ENCODE data around the gene ELP2. TPM values are rescaled to one million over a fixed set of nuclear protein-coding genes. Genes with fewer than 3 reads are reported as not detected.

ELP2 gene
- total and polyA plus RNA-seq, 2 donors (not counting 3 experiments of a cell fraction or from before 2014, with no cell fraction given) = 37.8 to 90.5 TPM

- H2AFZ ChIP-seq (ENCODE audit: low read depth, low read length) = no peak overlapping the region
- H3K27me3 ChIP-seq (ENCODE audit: control insufficient read depth in 2 of 2, insufficient read depth in 2 of 2, low read length in 2 of 2) = no peaks in the 10 kb centered on the region
- intact Hi-C loops (cut with micrococcal nuclease) = no loop called here
- no peaks in the 10 kb centered on the region for H3K79me2 ChIP-seq (ENCODE audit: control insufficient read depth, insufficient read depth, low read length)
- peaks cover 14 to 16% of the 10 kb centered on the region in 2 experiments for H3K36me3 ChIP-seq (ENCODE audit: control insufficient read depth in 2 of 2, extremely low read depth in 1 of 2, insufficient read depth in 2 of 2, low read length in 2 of 2)
- no peak overlapping the region for H3K4me2 ChIP-seq (ENCODE audit: insufficient read depth, low read length)
- H3K4me3 ChIP-seq (replicated peaks in 1 of 3; ENCODE audit: insufficient read depth in 1 of 3, low read depth in 1 of 3, low read length in 3 of 3) = no peak overlapping the region
- no peak for DNase-seq (ENCODE audit: low read depth, low spot score)
- H3K9ac ChIP-seq (replicated peaks; ENCODE audit: extremely low read depth, insufficient read depth, low read length) = no peak overlapping the region
- no peak for FAIRE-seq
- TF ChIP-seq MAX (IDR thresholded peaks at IDR 0.05; ENCODE audit: insufficient read depth, insufficient read length) (no peak), POLR2AphosphoS5 (IDR thresholded peaks at IDR 0.05; ENCODE audit: insufficient read depth, low read depth, low read length) (no peak), GATA2 (IDR thresholded peaks at IDR 0.05; ENCODE audit: insufficient read depth, insufficient read length, low read depth, low read length) (no peak), JUN (IDR thresholded peaks at IDR 0.05; ENCODE audit: borderline replicate concordance, insufficient read depth, insufficient read length, low read depth) (no peak), MYC (IDR thresholded peaks at IDR 0.05; ENCODE audit: low read depth, low read length) (no peak)
- POLR2A ChIA-PET = no interaction called here
- dilution Hi-C loops (cut with MboI; ENCODE audit: extremely low pct_ligation_motif_present, low sequenced_read_pairs) = no loop called here
- no peaks in the 10 kb centered on the region for H3K4me1 ChIP-seq (ENCODE audit: control insufficient read depth, extremely low read depth, insufficient read depth, low read length)
- no peaks in the 10 kb centered on the region for H3K9me1 ChIP-seq (replicated peaks; ENCODE audit: control insufficient read depth, extremely low read depth, insufficient read depth, low read length)
- BruUV-seq (replicated peaks) = no TSS peak
- H3K27ac ChIP-seq (ENCODE audit: insufficient read depth, low read depth, low read length) = no peak overlapping the region
- H3K9me3 ChIP-seq (replicated peaks; ENCODE audit: control insufficient read depth, insufficient read depth, low read length) = no peaks in the 10 kb centered on the region
- CTCF ChIA-PET = interaction anchor here (1.9 kb wide), 1 partner anchor 17 kb away, joined by 6 read pairs; no protein-coding TSS in a partner anchor
- no peaks in the 10 kb centered on the region for H4K20me1 ChIP-seq (replicated peaks; ENCODE audit: control insufficient read depth, extremely low read depth, insufficient read depth, low read length)
Measured at GRCh38 chr18:36112302-36112701, 17.4 kb upstream of the ELP2 start.

GRCh38 chr18:36114251-36114650 lies 15.4 kb upstream of the ELP2 start:
- CTCF ChIA-PET = no interaction called here
- Histone ChIP-seq H3K9ac (replicated peaks; ENCODE audit: extremely low read depth, insufficient read depth, low read length) (no peak overlapping the region), H3K36me3 (ENCODE audit: control insufficient read depth in 2 of 2, extremely low read depth in 1 of 2, insufficient read depth in 2 of 2, low read length in 2 of 2) (peaks cover 14 to 16% of the 10 kb centered on the region in 2 experiments)

More at GRCh38 chr18:36114251-36114650, 15.4 kb upstream of the ELP2 start:
- TF ChIP-seq MYC (IDR thresholded peaks at IDR 0.05; ENCODE audit: low read depth, low read length) = no peak
- TF ChIP-seq POLR2AphosphoS5 (IDR thresholded peaks at IDR 0.05; ENCODE audit: insufficient read depth, low read depth, low read length) = no peak
- TF ChIP-seq EZH2 (IDR thresholded peaks at IDR 0.05; ENCODE audit: borderline replicate concordance, low read depth, low read length, severe bottlenecking) = no peak
- TF ChIP-seq GATA2 (IDR thresholded peaks at IDR 0.05; ENCODE audit: insufficient read depth, insufficient read length, low read depth, low read length) = no peak
- no peak for TF ChIP-seq MAX (IDR thresholded peaks at IDR 0.05; ENCODE audit: insufficient read depth, insufficient read length)
- no peak for TF ChIP-seq FOS (IDR thresholded peaks at IDR 0.05; ENCODE audit: borderline replicate concordance, insufficient read depth, low read length)
- TF ChIP-seq, protein P1, sequence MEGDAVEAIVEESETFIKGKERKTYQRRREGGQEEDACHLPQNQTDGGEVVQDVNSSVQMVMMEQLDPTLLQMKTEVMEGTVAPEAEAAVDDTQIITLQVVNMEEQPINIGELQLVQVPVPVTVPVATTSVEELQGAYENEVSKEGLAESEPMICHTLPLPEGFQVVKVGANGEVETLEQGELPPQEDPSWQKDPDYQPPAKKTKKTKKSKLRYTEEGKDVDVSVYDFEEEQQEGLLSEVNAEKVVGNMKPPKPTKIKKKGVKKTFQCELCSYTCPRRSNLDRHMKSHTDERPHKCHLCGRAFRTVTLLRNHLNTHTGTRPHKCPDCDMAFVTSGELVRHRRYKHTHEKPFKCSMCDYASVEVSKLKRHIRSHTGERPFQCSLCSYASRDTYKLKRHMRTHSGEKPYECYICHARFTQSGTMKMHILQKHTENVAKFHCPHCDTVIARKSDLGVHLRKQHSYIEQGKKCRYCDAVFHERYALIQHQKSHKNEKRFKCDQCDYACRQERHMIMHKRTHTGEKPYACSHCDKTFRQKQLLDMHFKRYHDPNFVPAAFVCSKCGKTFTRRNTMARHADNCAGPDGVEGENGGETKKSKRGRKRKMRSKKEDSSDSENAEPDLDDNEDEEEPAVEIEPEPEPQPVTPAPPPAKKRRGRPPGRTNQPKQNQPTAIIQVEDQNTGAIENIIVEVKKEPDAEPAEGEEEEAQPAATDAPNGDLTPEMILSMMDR (IDR thresholded peaks at IDR 0.05; ENCODE audit: extremely low read depth in 1 of 2, insufficient read depth in 1 of 2, low read depth in 1 of 2, low read length in 2 of 2) = no peak
- no peak for TF ChIP-seq POLR2A (IDR thresholded peaks at IDR 0.05; ENCODE audit: low read depth, low read length)
- no peak for TF ChIP-seq JUN (IDR thresholded peaks at IDR 0.05; ENCODE audit: borderline replicate concordance, insufficient read depth, insufficient read length, low read depth)
- Histone ChIP-seq H3K4me1 (ENCODE audit: control insufficient read depth, extremely low read depth, insufficient read depth, low read length) (no peaks in the 10 kb centered on the region), H3K4me3 (replicated peaks in 1 of 3; ENCODE audit: insufficient read depth in 1 of 3, low read depth in 1 of 3, low read length in 3 of 3) (no peak overlapping the region), H3K4me2 (ENCODE audit: insufficient read depth, low read length) (no peak overlapping the region), H3K9me3 (replicated peaks; ENCODE audit: control insufficient read depth, insufficient read depth, low read length) (no peaks in the 10 kb centered on the region), H2AFZ (ENCODE audit: low read depth, low read length) (no peak overlapping the region), H3K27me3 (ENCODE audit: control insufficient read depth in 2 of 2, insufficient read depth in 2 of 2, low read length in 2 of 2) (no peaks in the 10 kb centered on the region), H4K20me1 (replicated peaks; ENCODE audit: control insufficient read depth, extremely low read depth, insufficient read depth, low read length) (no peaks in the 10 kb centered on the region), H3K79me2 (ENCODE audit: control insufficient read depth, insufficient read depth, low read length) (no peaks in the 10 kb centered on the region), H3K27ac (ENCODE audit: insufficient read depth, low read depth, low read length) (no peak overlapping the region), H3K9me1 (replicated peaks; ENCODE audit: control insufficient read depth, extremely low read depth, insufficient read depth, low read length) (no peaks in the 10 kb centered on the region)
- BruUV-seq (replicated peaks) = no TSS peak
- POLR2A ChIA-PET = no interaction called here
- intact Hi-C loops (cut with micrococcal nuclease) = no loop called here
- FAIRE-seq = no peak
- dilution Hi-C loops (cut with MboI; ENCODE audit: extremely low pct_ligation_motif_present, low sequenced_read_pairs) = no loop called here
- no peak for DNase-seq (ENCODE audit: low read depth, low spot score)
